Gastrocnemius medialis (tissue), 4 donors: ENCODE measurements around the gene OMG.

Experiments
- POLR2A ChIP-seq, 2 donors: fragments of 450-650 bp; IDR thresholded peaks; one replicate each; pipeline ENCODE4 v1.6.1; 2017; ENCODE audit warnings: antibody characterized with exemption in 2 of 2, mild to moderate bottlenecking in 2 of 2, moderate library complexity in 2 of 2
- TF ChIP-seq, protein P1 (sequence below), 5 experiments: fragments of 450-650 bp in 3 of 5; fragments of 200-600 bp in 2 of 5; sonication (generic) in 2 of 5; IDR thresholded peaks in 4 of 5; conservative IDR thresholded peaks in 1 of 5; 1 replicate in 4 of 5; 2 replicates in 1 of 5; pipeline ENCODE4 v1.5.1; 2016 to 2019; ENCODE audit warnings: antibody characterized with exemption in 5 of 5, mild to moderate bottlenecking in 3 of 5, moderate library complexity in 3 of 5

GRCh38 chr17:31311526-31311925 is 14.5 kb upstream of the OMG start:
- TF ChIP-seq POLR2A (IDR thresholded peaks at IDR 0.05), result no peak
- TF ChIP-seq, protein P1, sequence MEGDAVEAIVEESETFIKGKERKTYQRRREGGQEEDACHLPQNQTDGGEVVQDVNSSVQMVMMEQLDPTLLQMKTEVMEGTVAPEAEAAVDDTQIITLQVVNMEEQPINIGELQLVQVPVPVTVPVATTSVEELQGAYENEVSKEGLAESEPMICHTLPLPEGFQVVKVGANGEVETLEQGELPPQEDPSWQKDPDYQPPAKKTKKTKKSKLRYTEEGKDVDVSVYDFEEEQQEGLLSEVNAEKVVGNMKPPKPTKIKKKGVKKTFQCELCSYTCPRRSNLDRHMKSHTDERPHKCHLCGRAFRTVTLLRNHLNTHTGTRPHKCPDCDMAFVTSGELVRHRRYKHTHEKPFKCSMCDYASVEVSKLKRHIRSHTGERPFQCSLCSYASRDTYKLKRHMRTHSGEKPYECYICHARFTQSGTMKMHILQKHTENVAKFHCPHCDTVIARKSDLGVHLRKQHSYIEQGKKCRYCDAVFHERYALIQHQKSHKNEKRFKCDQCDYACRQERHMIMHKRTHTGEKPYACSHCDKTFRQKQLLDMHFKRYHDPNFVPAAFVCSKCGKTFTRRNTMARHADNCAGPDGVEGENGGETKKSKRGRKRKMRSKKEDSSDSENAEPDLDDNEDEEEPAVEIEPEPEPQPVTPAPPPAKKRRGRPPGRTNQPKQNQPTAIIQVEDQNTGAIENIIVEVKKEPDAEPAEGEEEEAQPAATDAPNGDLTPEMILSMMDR (IDR thresholded peaks at IDR 0.05 in 4 of 5, conservative IDR thresholded peaks at IDR 0.05 in 1 of 5), result no peak
